Tibial nerve (tissue), 4 donors: Measurements from ENCODE around the gene C12orf57. TPM values are rescaled to one million over a fixed set of nuclear protein-coding genes. Genes with fewer than 3 reads are reported as not detected.

Source experiments
- DNase-seq, 2 donors: peaks; one replicate each; pipeline ENCODE4 v3.0.0-alpha.2; 2019; ENCODE audit warnings: low spot score in 2 of 2
- H3K27ac ChIP-seq, 4 donors: fragments of 200-600 bp; sonication (generic) in 3 of 4; one replicate each; pipeline ENCODE4 v1.5.1; 2017 to 2019; ENCODE audit warnings: mild to moderate bottlenecking in 1 of 4
- H3K27me3 ChIP-seq, 2 donors: fragments of 200-600 bp; sonication (generic) in 1 of 2; one replicate each; pipeline versions ENCODE4 v1.5.1 to v1.6.0; 2017 to 2019
- H3K36me3 ChIP-seq, 3 donors: fragments of 200-600 bp; sonication (generic); one replicate each; pipeline ENCODE4 v1.5.1; 2018 to 2019
- H3K4me1 ChIP-seq, 4 donors: fragments of 200-600 bp; sonication (generic) in 3 of 4; one replicate each; pipeline ENCODE4 v1.5.1; 2017 to 2019
- H3K4me3 ChIP-seq, 4 donors: fragments of 200-600 bp; sonication (generic) in 3 of 4; one replicate each; pipeline ENCODE4 v1.5.1; 2017 to 2019; ENCODE audit warnings: mild to moderate bottlenecking in 1 of 4, moderate library complexity in 1 of 4
- H3K9me3 ChIP-seq, 4 donors: fragments of 200-600 bp; sonication (generic) in 3 of 4; one replicate each; pipeline ENCODE4 v1.5.1; 2017 to 2019
- EP300 ChIP-seq, 2 donors: sonication (generic); formaldehyde crosslinking; IDR thresholded peaks; one replicate each; pipeline ENCODE4 v1.6.1; 2017; ENCODE audit warnings: antibody characterized with exemption in 2 of 2, mild to moderate bottlenecking in 1 of 2
- POLR2A ChIP-seq, 2 donors: fragments of 450-650 bp; IDR thresholded peaks; one replicate each; pipeline ENCODE4 v1.6.1; 2017; ENCODE audit warnings: antibody characterized with exemption in 2 of 2, mild to moderate bottlenecking in 2 of 2, moderate library complexity in 2 of 2
- WGBS, 2 donors: methylation state at CpG; one replicate each; pipeline ENCODE4 v1.1.5; 2018; 5-methylcytosine and 5-hydroxymethylcytosine counted together
- total RNA-seq, 4 donors: library from RNA; depleted of rRNA; stranded (reverse); fragments of >200 nt; gene quantifications; one replicate each; pipeline ENCODE4 v1.1.0, GENCODE V29; 2016
- TF ChIP-seq, protein P1 (sequence below), 5 experiments: fragments of 200-600 bp in 3 of 5; fragments of 450-650 bp in 2 of 5; sonication (generic) in 3 of 5; IDR thresholded peaks; one replicate each; pipeline ENCODE4 v1.5.1; 2016 to 2019; ENCODE audit warnings: antibody characterized with exemption in 5 of 5, mild to moderate bottlenecking in 3 of 5, moderate library complexity in 2 of 5

The C12orf57 gene
- total RNA-seq, 4 donors from 2014 or later: 569 to 764 (median 665) TPM

GRCh38 chr12:6950811-6951540 lies 7.2 kb downstream of the C12orf57 start, which contains the start of gene PTPN6:
Gene PTPN6, plus strand, starts transcription at chr12:6951356. Its CDS starts 157 bp downstream, at chr12:6951513.
- peak within 1 kb of the TSS in 3 of 4 donors; percentile 42 to 80 (median 53) for H3K27ac ChIP-seq
- peak within 1 kb of the TSS in 3 of 4 donors; percentile 22 to 49 (median 46) for H3K4me3 ChIP-seq
- peaks cover 0 to 14% (median 0%) of the 10 kb centered on the region in 3 donors for H3K36me3 ChIP-seq

DNA sequence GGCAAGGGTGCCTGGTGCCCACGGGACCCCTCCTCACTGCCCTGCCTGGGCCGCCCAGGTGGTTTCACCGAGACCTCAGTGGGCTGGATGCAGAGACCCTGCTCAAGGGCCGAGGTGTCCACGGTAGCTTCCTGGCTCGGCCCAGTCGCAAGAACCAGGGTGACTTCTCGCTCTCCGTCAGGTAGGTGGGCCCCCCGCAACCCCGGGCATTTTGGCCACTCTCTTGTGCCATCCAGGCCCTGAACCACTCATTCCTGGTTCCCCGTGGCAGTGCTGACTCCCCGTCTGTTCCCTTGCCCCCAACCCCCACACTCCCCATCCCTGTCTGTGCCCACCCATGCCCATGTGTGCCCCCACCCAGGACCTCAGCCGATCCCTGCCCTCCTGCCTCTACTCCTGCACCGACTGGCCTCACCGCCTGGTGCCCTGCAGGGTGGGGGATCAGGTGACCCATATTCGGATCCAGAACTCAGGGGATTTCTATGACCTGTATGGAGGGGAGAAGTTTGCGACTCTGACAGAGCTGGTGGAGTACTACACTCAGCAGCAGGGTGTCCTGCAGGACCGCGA lies 7.8 kb downstream of the C12orf57 start:
- 80 to 86% methylated on average over 15 to 20 of the region's 20 CpGs for WGBS, 2 donors

More at GRCh38 chr12:6950811-6951540, 7.2 kb downstream of the C12orf57 start, which contains the start of gene PTPN6:
- no peak for TF ChIP-seq EP300 (IDR thresholded peaks at IDR 0.05)
- TF ChIP-seq POLR2A (IDR thresholded peaks at IDR 0.05): no peak
- TF ChIP-seq, protein P1, sequence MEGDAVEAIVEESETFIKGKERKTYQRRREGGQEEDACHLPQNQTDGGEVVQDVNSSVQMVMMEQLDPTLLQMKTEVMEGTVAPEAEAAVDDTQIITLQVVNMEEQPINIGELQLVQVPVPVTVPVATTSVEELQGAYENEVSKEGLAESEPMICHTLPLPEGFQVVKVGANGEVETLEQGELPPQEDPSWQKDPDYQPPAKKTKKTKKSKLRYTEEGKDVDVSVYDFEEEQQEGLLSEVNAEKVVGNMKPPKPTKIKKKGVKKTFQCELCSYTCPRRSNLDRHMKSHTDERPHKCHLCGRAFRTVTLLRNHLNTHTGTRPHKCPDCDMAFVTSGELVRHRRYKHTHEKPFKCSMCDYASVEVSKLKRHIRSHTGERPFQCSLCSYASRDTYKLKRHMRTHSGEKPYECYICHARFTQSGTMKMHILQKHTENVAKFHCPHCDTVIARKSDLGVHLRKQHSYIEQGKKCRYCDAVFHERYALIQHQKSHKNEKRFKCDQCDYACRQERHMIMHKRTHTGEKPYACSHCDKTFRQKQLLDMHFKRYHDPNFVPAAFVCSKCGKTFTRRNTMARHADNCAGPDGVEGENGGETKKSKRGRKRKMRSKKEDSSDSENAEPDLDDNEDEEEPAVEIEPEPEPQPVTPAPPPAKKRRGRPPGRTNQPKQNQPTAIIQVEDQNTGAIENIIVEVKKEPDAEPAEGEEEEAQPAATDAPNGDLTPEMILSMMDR (IDR thresholded peaks at IDR 0.05): no peak
- no peak for DNase-seq
- H3K4me1 ChIP-seq: peaks cover 0 to 42% (median 19%) of the 10 kb centered on the region in 4 donors
- no peaks in the 10 kb centered on the region for H3K9me3 ChIP-seq
- 74 to 78% methylated on average over 24 to 25 of the region's 25 CpGs for WGBS, 2 donors
- H3K27me3 ChIP-seq: no peaks in the 10 kb centered on the region

DNA sequence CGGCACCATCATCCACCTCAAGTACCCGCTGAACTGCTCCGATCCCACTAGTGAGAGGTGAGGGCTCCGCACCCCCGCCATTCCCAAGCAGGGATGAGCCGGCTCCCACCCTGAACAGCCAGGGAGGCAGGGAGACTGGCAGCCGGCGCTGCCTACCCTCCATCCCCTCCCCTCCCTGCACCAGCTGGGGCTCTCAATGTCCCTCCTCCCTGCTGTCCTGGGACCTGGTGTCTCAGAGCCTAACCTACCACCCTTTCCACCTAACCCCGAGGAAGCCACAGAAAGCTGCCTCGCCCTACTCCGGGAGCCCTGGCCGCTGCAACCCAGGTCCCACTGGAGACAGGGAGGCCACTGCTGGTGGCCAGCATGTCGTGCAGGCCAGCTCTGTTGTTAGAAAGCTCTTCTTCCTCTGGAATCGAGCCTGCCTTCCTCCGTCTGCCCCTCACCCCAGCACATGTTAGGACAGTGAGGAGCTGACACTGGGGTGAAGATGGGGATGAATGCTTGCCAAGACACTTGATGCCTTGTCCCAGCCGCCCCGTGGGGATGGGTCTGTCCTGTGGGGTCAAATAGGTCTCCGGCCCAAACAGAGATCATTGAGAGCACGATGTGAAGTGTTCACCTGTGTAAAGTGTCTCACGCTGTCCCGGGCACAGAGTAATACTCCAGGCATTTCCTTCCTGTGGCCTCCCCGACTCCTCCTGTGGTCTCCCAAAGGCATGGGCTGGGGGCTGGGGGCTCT lies 8.5 kb downstream of the C12orf57 start:
- Histone ChIP-seq H3K4me1 (peaks cover 0 to 41% (median 15%) of the 10 kb centered on the region in 4 donors), H3K27ac (peak overlapping the region in 2 of 4 donors; percentile 53 to 80), H3K4me3 (peak overlapping the region in 3 of 4 donors; percentile 22 to 49 (median 46)), H3K27me3 (no peaks in the 10 kb centered on the region), H3K9me3 (no peaks in the 10 kb centered on the region), H3K36me3 (peaks cover 0 to 2% (median 0%) of the 10 kb centered on the region in 3 donors)
- WGBS, 2 donors: 42 to 59% methylated on average over 18 to 22 of the region's 22 CpGs
- TF ChIP-seq POLR2A (IDR thresholded peaks at IDR 0.05): no peak
- TF ChIP-seq, protein P1 (IDR thresholded peaks at IDR 0.05): no peak
- no peak for DNase-seq

More for the DNA sequence above, 7.8 kb downstream of the C12orf57 start:
- Histone ChIP-seq H3K4me3 (peak overlapping the region in 3 of 4 donors; percentile 22 to 49 (median 46)), H3K27ac (peak overlapping the region in 3 of 4 donors; percentile 42 to 80 (median 53)), H3K36me3 (peaks cover 0 to 7% (median 0%) of the 10 kb centered on the region in 3 donors), H3K4me1 (peaks cover 0 to 37% (median 18%) of the 10 kb centered on the region in 4 donors), H3K27me3 (no peaks in the 10 kb centered on the region), H3K9me3 (no peaks in the 10 kb centered on the region)
- DNase-seq: no peak
- TF ChIP-seq, protein P1 (IDR thresholded peaks at IDR 0.05): no peak
- TF ChIP-seq POLR2A (IDR thresholded peaks at IDR 0.05) (no peak), EP300 (IDR thresholded peaks at IDR 0.05) (no peak)

DNA sequence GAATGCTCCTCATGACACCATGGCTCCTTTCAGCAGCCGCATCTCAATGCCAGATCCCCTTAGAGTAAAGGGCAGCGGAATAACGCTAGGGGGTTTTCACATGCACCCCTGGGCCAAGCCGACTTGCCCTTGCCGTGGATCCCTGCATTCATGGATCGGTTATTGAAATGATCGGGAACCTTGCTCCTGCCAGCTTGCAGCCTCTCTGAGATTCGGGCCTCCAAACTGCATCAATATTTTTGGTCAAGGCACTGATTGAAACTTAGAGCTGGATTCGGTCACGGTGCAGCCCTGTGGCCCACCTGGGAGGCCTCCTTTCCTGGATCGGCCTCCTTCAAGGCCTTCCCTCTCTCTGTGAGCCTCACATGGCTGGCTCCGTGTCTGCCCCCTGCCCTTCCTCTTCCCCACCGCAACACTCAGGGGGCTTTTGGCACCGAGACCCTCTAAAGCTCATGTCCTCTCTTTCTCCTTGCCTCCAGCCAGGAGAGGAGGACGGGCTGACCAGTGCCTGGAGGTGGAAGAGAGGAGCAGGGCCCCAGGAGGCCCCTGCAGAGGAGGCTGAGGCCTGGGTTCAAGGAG lies 9.1 kb downstream of the C12orf57 start:
- H3K27ac ChIP-seq: peak overlapping the region in 3 of 4 donors; percentile 53 to 80 (median 74)
- no peak for DNase-seq

More for the DNA sequence above, 9.1 kb downstream of the C12orf57 start:
- no peaks in the 10 kb centered on the region for H3K9me3 ChIP-seq
- no peaks in the 10 kb centered on the region for H3K36me3 ChIP-seq
- H3K27me3 ChIP-seq: no peaks in the 10 kb centered on the region
- WGBS, 2 donors: 73 to 75% methylated on average over 15 of the region's 15 CpGs
- H3K4me3 ChIP-seq: peak overlapping the region; percentile 3 to 49 (median 28)
- H3K4me1 ChIP-seq: peaks cover 0 to 46% (median 16%) of the 10 kb centered on the region in 4 donors
- TF ChIP-seq EP300 (IDR thresholded peaks at IDR 0.05) (no peak), POLR2A (IDR thresholded peaks at IDR 0.05) (no peak)
- TF ChIP-seq, protein P1 (IDR thresholded peaks at IDR 0.05): no peak
